NB4 (cell line): Measurements from ENCODE around the gene RNASE13.

Source experiments
- TF ChIP-seq, protein P1 (sequence below): IDR thresholded peaks from one replicate; pipeline ENCODE4 v1.5.1; 2012; ENCODE audit warnings: low read depth, low read length
- TF ChIP-seq, protein P2 (sequence below): IDR thresholded peaks from 2 replicates; pipeline ENCODE4 v1.6.1; 2011; ENCODE audit warnings: low read depth, low read length

DNA sequence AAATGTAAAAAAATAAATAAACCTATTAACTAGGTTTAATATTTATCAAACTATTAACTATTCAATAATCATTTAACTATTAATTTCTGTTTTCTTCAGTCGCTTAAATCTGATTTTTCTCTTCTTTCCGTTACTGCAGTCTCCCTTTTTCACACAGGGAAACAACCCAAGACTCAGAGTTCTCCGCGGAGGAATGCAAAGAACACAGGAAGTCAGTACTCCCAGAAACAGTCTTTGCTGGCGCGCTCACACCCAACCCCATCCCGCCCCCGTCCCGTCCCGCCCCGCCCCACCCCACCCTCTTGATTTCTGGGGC, 45.2 kb downstream of the RNASE13 start:
- TF ChIP-seq, protein P1, sequence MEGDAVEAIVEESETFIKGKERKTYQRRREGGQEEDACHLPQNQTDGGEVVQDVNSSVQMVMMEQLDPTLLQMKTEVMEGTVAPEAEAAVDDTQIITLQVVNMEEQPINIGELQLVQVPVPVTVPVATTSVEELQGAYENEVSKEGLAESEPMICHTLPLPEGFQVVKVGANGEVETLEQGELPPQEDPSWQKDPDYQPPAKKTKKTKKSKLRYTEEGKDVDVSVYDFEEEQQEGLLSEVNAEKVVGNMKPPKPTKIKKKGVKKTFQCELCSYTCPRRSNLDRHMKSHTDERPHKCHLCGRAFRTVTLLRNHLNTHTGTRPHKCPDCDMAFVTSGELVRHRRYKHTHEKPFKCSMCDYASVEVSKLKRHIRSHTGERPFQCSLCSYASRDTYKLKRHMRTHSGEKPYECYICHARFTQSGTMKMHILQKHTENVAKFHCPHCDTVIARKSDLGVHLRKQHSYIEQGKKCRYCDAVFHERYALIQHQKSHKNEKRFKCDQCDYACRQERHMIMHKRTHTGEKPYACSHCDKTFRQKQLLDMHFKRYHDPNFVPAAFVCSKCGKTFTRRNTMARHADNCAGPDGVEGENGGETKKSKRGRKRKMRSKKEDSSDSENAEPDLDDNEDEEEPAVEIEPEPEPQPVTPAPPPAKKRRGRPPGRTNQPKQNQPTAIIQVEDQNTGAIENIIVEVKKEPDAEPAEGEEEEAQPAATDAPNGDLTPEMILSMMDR, result no peak
- TF ChIP-seq, protein P2, sequence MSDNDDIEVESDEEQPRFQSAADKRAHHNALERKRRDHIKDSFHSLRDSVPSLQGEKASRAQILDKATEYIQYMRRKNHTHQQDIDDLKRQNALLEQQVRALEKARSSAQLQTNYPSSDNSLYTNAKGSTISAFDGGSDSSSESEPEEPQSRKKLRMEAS, result no peak
